ENCODE measurements around the gene OCEL1. TPM values are rescaled to one million over a fixed set of nuclear protein-coding genes. Genes with fewer than 3 reads are reported as not detected.
A peak's percentile ranks its signal among the peaks of the same experiment; 100 is the strongest.

The OCEL1 gene
- total and polyA plus RNA-seq, 2 of the 13 experiments (the other 11 are each of a cell fraction or from before 2014, with no cell fraction given): 10.6 to 17.2 TPM

DNA sequence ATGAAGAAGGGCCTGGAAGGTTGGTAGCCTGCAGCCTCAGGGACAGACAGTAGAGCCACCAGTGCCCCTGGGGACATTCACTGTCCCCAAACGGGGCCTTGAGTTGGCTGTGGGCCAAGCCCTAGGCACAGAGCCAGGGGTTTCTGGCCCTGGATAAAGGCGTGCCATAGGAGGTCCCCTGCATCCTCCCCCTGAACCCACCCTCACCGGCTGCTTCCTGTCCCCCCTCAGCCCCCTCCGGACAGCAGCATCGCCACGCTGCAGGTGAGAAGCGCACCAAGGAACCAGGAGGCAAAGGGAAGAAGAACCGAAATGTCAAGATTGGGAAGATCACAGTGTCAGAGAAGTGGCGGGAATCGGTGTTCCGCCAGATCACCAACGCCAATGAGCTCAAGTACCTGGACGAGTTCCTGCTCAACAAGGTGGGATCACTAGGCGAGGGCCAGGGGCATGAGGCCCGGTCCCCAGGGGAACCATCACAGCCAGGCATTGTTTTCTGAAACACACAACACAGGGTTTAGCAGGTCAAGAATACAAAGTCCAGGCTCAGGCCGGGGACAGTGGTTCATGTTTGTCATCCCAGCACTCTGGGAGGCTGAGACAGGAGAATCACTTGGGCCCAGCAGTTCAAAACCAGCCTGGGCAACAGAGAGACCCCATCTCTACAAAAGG is 25.5 kb upstream of the OCEL1 start (continued):
- TF ChIP-seq ZBTB38 (CRISPR knock-in tag; IDR thresholded peaks at IDR 0.05) (peak; percentile 99), STAT5B (CRISPR knock-in tag; IDR thresholded peaks at IDR 0.05) (no peak), TBX2 (CRISPR knock-in tag; IDR thresholded peaks at IDR 0.05; ENCODE audit: borderline replicate concordance) (peak; percentile 69), PRDM15 (CRISPR knock-in tag; IDR thresholded peaks at IDR 0.05) (0 out of 2 replicates have a peak, but pooled peaks have one; percentile 23), ZNF550 (CRISPR knock-in tag; IDR thresholded peaks at IDR 0.05; ENCODE audit: borderline replicate concordance) (0 out of 2 replicates have a peak, but pooled peaks have one; percentile 0), ZNF556 (CRISPR knock-in tag; IDR thresholded peaks at IDR 0.05; ENCODE audit: borderline replicate concordance) (0 out of 2 replicates have a peak, but pooled peaks have one; percentile 20), NFE2 (CRISPR knock-in tag; IDR thresholded peaks at IDR 0.05) (no peak), ZNF891 (CRISPR knock-in tag; IDR thresholded peaks at IDR 0.05) (no peak), PHF21A (CRISPR knock-in tag; IDR thresholded peaks at IDR 0.05) (peak; percentile 70; the same call in 1 of the 2 replicates), ASH2L (IDR thresholded peaks at IDR 0.05; ENCODE audit: insufficient read length, low read depth, low read length) (peak; percentile 61), FOXJ3 (CRISPR knock-in tag; IDR thresholded peaks at IDR 0.05; ENCODE audit: borderline replicate concordance) (peak; percentile 56; the same call in 1 of the 2 replicates), FOSL1 (CRISPR knock-in tag; IDR thresholded peaks at IDR 0.05; ENCODE audit: borderline replicate concordance) (no peak), EHMT2 (IDR thresholded peaks at IDR 0.05; ENCODE audit: borderline replicate concordance, low read depth, low read length) (no peak), TBP (CRISPR knock-in tag; IDR thresholded peaks at IDR 0.05) (no peak), ZNF124 (CRISPR knock-in tag; IDR thresholded peaks at IDR 0.05) (no peak), ZBTB10 (CRISPR knock-in tag; IDR thresholded peaks at IDR 0.05; ENCODE audit: borderline replicate concordance) (no peak), GATAD2A (CRISPR knock-in tag; IDR thresholded peaks at IDR 0.05) (peak; percentile 70), CCAR2 (optimal IDR thresholded peaks at IDR 0.05; ENCODE audit: low read depth, low read length) (no peak)
- TF ChIP-seq, protein P1, sequence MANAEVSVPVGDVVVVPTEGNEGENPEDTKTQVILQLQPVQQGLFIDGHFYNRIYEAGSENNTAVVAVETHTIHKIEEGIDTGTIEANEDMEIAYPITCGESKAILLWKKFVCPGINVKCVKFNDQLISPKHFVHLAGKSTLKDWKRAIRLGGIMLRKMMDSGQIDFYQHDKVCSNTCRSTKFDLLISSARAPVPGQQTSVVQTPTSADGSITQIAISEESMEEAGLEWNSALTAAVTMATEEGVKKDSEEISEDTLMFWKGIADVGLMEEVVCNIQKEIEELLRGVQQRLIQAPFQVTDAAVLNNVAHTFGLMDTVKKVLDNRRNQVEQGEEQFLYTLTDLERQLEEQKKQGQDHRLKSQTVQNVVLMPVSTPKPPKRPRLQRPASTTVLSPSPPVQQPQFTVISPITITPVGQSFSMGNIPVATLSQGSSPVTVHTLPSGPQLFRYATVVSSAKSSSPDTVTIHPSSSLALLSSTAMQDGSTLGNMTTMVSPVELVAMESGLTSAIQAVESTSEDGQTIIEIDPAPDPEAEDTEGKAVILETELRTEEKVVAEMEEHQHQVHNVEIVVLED (CRISPR knock-in tag; IDR thresholded peaks at IDR 0.05; ENCODE audit: borderline replicate concordance): no peak
- TF ChIP-seq, protein P2, sequence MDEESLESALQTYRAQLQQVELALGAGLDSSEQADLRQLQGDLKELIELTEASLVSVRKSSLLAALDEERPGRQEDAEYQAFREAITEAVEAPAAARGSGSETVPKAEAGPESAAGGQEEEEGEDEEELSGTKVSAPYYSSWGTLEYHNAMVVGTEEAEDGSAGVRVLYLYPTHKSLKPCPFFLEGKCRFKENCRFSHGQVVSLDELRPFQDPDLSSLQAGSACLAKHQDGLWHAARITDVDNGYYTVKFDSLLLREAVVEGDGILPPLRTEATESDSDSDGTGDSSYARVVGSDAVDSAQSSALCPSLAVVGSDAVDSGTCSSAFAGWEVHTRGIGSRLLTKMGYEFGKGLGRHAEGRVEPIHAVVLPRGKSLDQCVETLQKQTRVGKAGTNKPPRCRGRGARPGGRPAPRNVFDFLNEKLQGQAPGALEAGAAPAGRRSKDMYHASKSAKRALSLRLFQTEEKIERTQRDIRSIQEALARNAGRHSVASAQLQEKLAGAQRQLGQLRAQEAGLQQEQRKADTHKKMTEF (CRISPR knock-in tag; IDR thresholded peaks at IDR 0.05): peak; percentile 73

Data from HepG2 (cell line).